HepG2 (cell line): Measurements from ENCODE around the gene STX10. TPM values are rescaled to one million over a fixed set of nuclear protein-coding genes. Genes with fewer than 3 reads are reported as not detected.

Source experiments
- AGO1 ChIP-seq: fragments of 200-400 bp; formaldehyde crosslinking; IDR thresholded peaks from 2 replicates; pipeline ENCODE4 v1.6.1; 2017; ENCODE audit warnings: mild to moderate bottlenecking, low read depth, low read length, moderate library complexity; ENCODE audit not compliant: poor library complexity, severe bottlenecking
- ARNT2 ChIP-seq: sonication (generic); formaldehyde crosslinking; IDR thresholded peaks from 2 replicates; pipeline ENCODE4 v1.8.0; 2022; ENCODE audit warnings: mild to moderate bottlenecking, low read depth, missing genetic modification reagents, moderate library complexity
- PHF21A ChIP-seq: sonication (generic); formaldehyde crosslinking; IDR thresholded peaks from 2 replicates; pipeline ENCODE4 v1.5.0; 2020; ENCODE audit warnings: mild to moderate bottlenecking, missing genetic modification reagents
- RXRA ChIP-seq: sonication (generic); formaldehyde crosslinking; IDR thresholded peaks from 2 replicates; pipeline ENCODE4 v1.5.1; 2020; ENCODE audit warnings: missing genetic modification reagents
- SP2 ChIP-seq: sonication (generic); formaldehyde crosslinking; IDR thresholded peaks from 2 replicates; pipeline ENCODE4 v1.5.1; 2020; ENCODE audit warnings: mild to moderate bottlenecking, missing genetic modification reagents
- THAP11 ChIP-seq: IDR thresholded peaks from 2 replicates; pipeline ENCODE4 v1.6.1; 2016; ENCODE audit warnings: missing biosample characterization, missing genetic modification reagents
- ZNF143 ChIP-seq: sonication (generic); formaldehyde crosslinking; IDR thresholded peaks from 2 replicates; pipeline ENCODE4 v1.4.0; 2020; ENCODE audit warnings: missing genetic modification reagents
- ZNF335 ChIP-seq: sonication (generic); formaldehyde crosslinking; IDR thresholded peaks from 2 replicates; pipeline ENCODE4 v1.4.0; 2020; ENCODE audit warnings: missing genetic modification reagents
- ZNF569 ChIP-seq: sonication (generic); formaldehyde crosslinking; IDR thresholded peaks from 2 replicates; pipeline ENCODE4 v1.5.0; 2020; ENCODE audit warnings: mild to moderate bottlenecking, missing genetic modification reagents, moderate library complexity, borderline replicate concordance
- ZNF607 ChIP-seq: sonication (generic); formaldehyde crosslinking; IDR thresholded peaks from 2 replicates; pipeline ENCODE4 v1.5.1; 2020; ENCODE audit warnings: missing genetic modification reagents, mild to moderate bottlenecking, borderline replicate concordance
- polyA plus RNA-seq, 8 experiments: library from polyadenylated mRNA; depleted of rRNA in 3 of 8; stranded (reverse) in 7 of 8; unstranded in 1 of 8; fragments of >200 nt; fragmentation: Illumina TruSeq in 4 of 8; extraction: Trizol in 4 of 8; gene quantifications; 2 replicates each; pipeline versions ENCODE4 v1.2.1 to v1.2.3, GENCODE V29; 2011 to 2016; ENCODE audit warnings: low read depth in 4 of 8, missing spikeins in 1 of 8, mixed read lengths in 1 of 8; ENCODE audit not compliant: insufficient read depth in 1 of 8
- total RNA-seq, 5 experiments: library from RNA; depleted of rRNA; stranded (reverse); fragments of >200 nt; fragmentation: Illumina TruSeq; extraction: Trizol; gene quantifications; 2 replicates each; pipeline ENCODE4 v1.2.3, GENCODE V29; 2016; ENCODE audit warnings: low read depth in 1 of 5
- TF ChIP-seq, protein P1 (sequence below): sonication (generic); formaldehyde crosslinking; IDR thresholded peaks from 2 replicates; pipeline ENCODE4 v1.4.0; 2020; ENCODE audit warnings: mild to moderate bottlenecking, missing genetic modification reagents
- TF ChIP-seq, protein P2 (sequence below): sonication (generic); formaldehyde crosslinking; IDR thresholded peaks from 2 replicates; pipeline ENCODE4 v1.5.0; 2020; ENCODE audit warnings: mild to moderate bottlenecking, low read depth, missing genetic modification reagents, borderline replicate concordance
- TF ChIP-seq, protein P3 (sequence below): sonication (generic); formaldehyde crosslinking; IDR thresholded peaks from 2 replicates; pipeline ENCODE4 v1.5.1; 2020; ENCODE audit warnings: missing genetic modification reagents, mild to moderate bottlenecking, borderline replicate concordance
- TF ChIP-seq, protein P4 (sequence below): sonication (generic); formaldehyde crosslinking; IDR thresholded peaks from 2 replicates; pipeline ENCODE4 v1.5.0; 2020; ENCODE audit warnings: mild to moderate bottlenecking, missing genetic modification reagents
- TF ChIP-seq, protein P5 (sequence below): IDR thresholded peaks from 2 replicates; pipeline ENCODE4 v1.6.1; 2016

The STX10 gene
- total and polyA plus RNA-seq, 2 of the 13 experiments (the other 11 are each of a cell fraction or from before 2014, with no cell fraction given), result 47.9 to 66.4 TPM

DNA sequence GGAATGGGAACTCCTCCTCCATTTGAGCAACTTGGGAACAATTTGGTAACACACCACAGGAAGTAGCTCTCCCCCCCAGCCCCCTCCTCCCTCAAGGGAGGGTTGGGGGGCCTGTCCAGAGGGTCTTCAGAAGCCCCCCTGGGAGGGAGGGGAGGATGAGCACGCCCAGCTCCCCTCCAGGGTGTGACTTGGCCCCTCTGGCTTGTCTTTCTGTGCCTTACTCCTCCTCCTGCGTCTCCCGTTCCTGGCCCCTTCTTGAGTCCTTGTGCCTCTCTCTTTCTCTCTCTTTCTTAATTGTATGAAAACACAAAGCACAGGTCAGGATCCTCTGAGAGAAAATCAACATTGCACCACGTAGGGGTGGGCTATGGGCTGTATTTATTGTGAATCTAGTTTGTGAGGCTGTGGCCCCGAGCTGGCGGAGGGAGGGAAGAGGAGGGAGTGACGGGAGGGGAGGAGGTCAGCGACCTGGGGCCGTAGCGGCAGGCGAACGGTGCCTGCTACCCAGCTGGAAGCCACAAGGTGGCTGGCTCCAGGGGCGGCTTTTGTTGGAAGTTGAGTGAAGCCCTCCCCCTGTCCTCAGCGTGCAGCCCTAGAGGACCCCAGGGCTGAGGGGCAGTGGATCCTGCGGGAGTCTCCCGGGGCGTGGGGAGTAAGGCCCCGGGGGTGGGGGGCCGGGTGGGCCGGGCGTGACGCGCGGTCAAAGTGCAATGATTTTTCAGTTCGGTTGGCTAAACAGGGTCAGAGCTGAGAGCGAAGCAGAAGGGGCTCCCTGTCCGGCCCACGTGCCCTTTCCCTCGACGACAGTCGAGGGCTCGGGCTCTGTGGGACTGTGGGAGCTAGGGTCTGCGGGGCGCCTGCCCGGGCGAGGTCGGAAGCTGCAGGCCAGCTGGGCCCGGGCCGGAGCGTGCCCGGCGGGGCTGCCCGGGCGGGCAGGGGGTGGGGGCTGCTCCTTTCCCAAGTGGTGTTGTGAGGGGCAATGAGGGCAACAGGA lies 53.9 kb downstream of the STX10 start (continued):
- TF ChIP-seq ZNF569 (CRISPR knock-in tag), result no peak
- TF ChIP-seq, protein P1, sequence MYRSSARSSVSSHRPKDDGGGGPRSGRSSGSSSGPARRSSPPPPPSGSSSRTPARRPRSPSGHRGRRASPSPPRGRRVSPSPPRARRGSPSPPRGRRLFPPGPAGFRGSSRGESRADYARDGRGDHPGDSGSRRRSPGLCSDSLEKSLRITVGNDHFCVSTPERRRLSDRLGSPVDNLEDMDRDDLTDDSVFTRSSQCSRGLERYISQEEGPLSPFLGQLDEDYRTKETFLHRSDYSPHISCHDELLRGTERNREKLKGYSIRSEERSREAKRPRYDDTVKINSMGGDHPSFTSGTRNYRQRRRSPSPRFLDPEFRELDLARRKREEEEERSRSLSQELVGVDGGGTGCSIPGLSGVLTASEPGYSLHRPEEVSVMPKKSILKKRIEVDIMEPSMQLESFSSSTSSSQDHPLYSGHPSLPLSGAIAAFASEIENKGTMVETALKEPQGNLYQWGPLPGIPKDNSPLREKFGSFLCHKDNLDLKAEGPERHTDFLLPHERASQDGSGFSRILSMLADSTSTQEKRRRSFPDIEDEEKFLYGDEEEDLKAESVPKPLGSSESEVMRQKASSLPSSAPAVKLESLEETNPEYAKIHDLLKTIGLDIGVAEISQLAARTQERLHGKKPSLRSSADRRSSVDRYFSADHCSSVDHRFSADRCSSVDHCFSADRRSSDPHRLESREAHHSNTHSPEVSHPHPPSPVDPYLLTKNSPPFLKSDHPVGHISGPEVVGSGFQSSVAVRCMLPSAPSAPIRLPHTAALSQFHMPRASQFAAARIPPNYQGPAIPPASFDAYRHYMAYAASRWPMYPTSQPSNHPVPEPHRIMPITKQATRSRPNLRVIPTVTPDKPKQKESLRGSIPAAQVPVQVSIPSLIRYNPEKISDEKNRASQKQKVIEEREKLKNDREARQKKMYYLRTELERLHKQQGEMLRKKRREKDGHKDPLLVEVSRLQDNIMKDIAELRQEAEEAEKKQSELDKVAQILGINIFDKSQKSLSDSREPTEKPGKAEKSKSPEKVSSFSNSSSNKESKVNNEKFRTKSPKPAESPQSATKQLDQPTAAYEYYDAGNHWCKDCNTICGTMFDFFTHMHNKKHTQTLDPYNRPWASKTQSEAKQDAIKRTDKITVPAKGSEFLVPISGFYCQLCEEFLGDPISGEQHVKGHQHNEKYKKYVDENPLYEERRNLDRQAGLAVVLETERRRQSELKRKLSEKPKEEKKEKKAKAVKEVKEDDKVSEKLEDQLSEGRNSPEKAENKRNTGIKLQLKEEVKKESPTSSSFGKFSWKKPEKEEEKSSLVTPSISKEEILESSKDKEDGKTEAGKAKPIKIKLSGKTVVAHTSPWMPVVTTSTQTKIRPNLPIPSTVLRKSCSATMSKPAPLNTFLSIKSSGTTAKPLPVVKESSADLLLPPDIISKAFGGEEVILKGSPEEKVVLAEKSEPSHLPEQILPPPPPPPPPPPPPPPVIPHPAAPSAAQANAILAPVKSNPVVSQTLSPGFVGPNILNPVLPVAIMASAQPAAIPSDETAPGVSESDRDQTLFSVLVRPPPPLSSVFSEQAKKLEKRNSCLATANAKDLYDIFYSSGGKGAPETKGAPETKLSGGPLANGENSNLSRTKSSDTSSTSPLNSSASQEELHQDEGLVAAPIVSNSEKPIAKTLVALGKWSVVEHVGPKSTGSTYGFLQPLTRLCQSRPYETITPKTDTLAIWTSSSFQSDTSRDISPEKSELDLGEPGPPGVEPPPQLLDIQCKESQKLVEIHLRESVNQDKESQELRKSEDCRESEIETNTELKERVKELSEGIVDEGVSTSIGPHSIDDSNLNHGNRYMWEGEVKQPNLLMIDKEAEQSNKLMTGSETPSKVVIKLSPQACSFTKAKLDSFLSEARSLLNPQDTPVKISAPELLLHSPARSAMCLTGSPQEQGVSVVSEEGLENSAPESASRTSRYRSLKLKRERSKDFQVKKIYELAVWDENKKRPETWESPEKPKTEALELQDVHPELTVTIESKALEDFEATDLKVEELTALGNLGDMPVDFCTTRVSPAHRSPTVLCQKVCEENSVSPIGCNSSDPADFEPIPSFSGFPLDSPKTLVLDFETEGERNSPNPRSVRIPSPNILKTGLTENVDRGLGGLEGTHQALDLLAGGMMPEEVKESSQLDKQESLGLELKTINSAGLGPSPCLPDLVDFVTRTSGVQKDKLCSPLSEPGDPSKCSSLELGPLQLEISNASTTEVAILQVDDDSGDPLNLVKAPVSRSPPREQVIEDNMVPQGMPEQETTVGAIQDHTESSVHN (CRISPR knock-in tag), result no peak
- no peak for TF ChIP-seq PHF21A (CRISPR knock-in tag)
- TF ChIP-seq, protein P2, sequence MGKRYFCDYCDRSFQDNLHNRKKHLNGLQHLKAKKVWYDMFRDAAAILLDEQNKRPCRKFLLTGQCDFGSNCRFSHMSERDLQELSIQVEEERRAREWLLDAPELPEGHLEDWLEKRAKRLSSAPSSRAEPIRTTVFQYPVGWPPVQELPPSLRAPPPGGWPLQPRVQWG (CRISPR knock-in tag), result no peak
- no peak for TF ChIP-seq ZNF335
- no peak for TF ChIP-seq ZNF607 (CRISPR knock-in tag)
- TF ChIP-seq RXRA, result peak; percentile 89
- TF ChIP-seq SP2, result no peak
- TF ChIP-seq, protein P3, sequence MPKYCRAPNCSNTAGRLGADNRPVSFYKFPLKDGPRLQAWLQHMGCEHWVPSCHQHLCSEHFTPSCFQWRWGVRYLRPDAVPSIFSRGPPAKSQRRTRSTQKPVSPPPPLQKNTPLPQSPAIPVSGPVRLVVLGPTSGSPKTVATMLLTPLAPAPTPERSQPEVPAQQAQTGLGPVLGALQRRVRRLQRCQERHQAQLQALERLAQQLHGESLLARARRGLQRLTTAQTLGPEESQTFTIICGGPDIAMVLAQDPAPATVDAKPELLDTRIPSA (CRISPR knock-in tag), result no peak
- no peak for TF ChIP-seq THAP11 (CRISPR knock-in tag)
- TF ChIP-seq, protein P4, sequence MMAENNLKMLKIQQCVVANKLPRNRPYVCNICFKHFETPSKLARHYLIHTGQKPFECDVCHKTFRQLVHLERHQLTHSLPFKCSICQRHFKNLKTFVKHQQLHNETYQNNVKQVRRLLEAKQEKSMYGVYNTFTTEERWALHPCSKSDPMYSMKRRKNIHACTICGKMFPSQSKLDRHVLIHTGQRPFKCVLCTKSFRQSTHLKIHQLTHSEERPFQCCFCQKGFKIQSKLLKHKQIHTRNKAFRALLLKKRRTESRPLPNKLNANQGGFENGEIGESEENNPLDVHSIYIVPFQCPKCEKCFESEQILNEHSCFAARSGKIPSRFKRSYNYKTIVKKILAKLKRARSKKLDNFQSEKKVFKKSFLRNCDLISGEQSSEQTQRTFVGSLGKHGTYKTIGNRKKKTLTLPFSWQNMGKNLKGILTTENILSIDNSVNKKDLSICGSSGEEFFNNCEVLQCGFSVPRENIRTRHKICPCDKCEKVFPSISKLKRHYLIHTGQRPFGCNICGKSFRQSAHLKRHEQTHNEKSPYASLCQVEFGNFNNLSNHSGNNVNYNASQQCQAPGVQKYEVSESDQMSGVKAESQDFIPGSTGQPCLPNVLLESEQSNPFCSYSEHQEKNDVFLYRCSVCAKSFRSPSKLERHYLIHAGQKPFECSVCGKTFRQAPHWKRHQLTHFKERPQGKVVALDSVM (CRISPR knock-in tag), result no peak
- no peak for TF ChIP-seq ZNF143 (CRISPR knock-in tag)
- TF ChIP-seq AGO1, result no peak
- no peak for TF ChIP-seq ARNT2 (CRISPR knock-in tag)
- TF ChIP-seq, protein P5, sequence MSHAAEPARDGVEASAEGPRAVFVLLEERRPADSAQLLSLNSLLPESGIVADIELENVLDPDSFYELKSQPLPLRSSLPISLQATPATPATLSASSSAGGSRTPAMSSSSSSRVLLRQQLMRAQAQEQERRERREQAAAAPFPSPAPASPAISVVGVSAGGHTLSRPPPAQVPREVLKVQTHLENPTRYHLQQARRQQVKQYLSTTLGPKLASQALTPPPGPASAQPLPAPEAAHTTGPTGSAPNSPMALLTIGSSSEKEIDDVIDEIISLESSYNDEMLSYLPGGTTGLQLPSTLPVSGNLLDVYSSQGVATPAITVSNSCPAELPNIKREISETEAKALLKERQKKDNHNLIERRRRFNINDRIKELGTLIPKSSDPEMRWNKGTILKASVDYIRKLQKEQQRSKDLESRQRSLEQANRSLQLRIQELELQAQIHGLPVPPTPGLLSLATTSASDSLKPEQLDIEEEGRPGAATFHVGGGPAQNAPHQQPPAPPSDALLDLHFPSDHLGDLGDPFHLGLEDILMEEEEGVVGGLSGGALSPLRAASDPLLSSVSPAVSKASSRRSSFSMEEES (CRISPR knock-in tag), result no peak
